Astrocyte of the cerebellum (primary cell): Measurements from ENCODE around the gene TBC1D26.
A peak's percentile ranks its signal among the peaks of the same experiment; 100 is the strongest.
"Not testable (repeated sequence)": the region's sequence is repeated elsewhere in the genome, so short reads cannot be mapped to it uniquely, and the experiment has no call there.

Experiments used
- DNase-seq: peaks from one replicate; pipeline ENCODE4 v3.0.0-alpha.2; 2011; ENCODE audit warnings: low read depth
- H3K4me3 ChIP-seq: 2 replicates; pipeline ENCODE4 v1.5.1; 2011; ENCODE audit warnings: mild to moderate bottlenecking, low read depth, low read length, moderate library complexity
- in situ Hi-C: cut with HindIII; loops from 2 replicates; pipeline ENCODE4 v1.10.0; 2017; ENCODE audit warnings: low sequenced_read_pairs
- TF ChIP-seq, protein P1 (sequence below): IDR thresholded peaks from 2 replicates; pipeline ENCODE4 v1.5.1; 2012; ENCODE audit warnings: low read length, low read depth, moderate library complexity, mild to moderate bottlenecking; ENCODE audit errors: missing control alignments

Gene TBC1D26

DNA sequence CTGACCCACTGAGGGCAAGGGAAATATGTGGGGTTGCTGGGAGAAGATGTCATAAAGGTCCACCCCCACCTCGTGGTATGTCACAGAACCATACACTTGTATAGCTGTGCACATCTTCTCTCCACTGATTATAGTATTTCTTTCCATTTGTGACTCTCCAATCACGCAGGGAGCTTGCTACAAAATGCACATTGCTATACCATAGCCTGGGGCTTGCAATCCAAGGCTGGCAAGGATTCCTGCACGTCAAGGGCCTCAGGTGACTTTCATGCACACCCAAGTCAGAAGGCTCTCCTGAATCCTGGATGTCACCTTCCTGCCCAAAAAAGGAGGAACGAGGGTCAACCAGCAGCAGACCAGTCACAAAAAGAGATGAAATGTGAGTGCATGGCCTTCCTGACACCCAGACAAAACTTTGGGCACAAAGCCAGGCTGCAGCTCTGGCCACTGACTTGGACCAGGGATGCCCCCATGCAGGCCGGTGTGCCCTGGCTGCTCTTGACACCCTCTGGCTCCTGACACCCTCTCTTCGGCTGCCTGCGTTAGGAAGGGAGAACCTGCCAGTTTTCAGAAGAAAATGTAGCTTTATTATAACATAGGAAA, 12.1 kb downstream of the TBC1D26 start:
- in situ Hi-C loops: no loop called here
- TF ChIP-seq, protein P1, sequence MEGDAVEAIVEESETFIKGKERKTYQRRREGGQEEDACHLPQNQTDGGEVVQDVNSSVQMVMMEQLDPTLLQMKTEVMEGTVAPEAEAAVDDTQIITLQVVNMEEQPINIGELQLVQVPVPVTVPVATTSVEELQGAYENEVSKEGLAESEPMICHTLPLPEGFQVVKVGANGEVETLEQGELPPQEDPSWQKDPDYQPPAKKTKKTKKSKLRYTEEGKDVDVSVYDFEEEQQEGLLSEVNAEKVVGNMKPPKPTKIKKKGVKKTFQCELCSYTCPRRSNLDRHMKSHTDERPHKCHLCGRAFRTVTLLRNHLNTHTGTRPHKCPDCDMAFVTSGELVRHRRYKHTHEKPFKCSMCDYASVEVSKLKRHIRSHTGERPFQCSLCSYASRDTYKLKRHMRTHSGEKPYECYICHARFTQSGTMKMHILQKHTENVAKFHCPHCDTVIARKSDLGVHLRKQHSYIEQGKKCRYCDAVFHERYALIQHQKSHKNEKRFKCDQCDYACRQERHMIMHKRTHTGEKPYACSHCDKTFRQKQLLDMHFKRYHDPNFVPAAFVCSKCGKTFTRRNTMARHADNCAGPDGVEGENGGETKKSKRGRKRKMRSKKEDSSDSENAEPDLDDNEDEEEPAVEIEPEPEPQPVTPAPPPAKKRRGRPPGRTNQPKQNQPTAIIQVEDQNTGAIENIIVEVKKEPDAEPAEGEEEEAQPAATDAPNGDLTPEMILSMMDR: no peak
- no peak overlapping the region for H3K4me3 ChIP-seq
- DNase-seq: no peak

DNA sequence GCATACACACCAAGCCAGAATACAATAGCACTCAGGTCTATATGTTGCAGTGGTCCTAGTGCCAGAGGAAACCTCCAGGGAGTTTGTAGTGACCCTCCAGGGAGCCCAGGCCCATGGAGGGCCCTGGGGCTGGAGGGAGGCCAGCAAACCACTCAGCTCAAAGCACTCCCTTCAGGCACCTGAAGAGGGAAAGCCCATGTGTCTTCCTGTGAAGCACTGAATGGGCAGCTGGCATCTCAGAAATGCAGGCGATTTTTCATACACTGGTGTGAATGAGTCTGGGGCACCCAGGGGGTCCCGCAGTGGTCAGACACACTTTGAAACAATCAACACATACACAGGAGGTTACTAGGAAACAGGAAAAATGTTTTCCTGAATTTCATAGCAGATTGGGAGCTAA, 12.8 kb downstream of the TBC1D26 start:
- in situ Hi-C loops: no loop called here
- DNase-seq: peak; percentile 73

DNA sequence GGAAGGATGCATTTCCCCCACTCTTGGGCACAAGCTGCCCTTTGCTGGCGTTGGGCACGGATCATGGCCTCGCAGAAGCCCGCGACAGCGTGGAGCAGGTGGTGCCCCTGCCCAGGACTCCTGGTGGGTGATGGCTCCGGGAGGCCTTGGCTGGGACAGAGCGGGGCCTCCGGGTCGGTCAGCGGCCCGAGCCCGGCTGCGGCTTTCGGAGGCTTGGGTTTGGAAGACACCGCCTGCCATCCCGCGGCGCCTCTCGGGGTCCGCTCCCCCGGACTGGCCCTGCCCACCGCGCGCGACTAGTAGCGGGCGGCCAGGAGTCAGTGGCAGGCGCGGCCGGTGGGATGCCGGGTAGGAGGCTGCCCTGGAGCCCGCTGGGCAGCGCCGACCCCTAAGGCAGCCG, 17.3 kb downstream of the TBC1D26 start:
- DNase-seq, in situ Hi-C loops, H3K4me3 ChIP-seq: not testable (repeated sequence)

More for the DNA sequence above, 12.8 kb downstream of the TBC1D26 start:
- TF ChIP-seq, protein P1: no peak
- H3K4me3 ChIP-seq: no peak overlapping the region

DNA sequence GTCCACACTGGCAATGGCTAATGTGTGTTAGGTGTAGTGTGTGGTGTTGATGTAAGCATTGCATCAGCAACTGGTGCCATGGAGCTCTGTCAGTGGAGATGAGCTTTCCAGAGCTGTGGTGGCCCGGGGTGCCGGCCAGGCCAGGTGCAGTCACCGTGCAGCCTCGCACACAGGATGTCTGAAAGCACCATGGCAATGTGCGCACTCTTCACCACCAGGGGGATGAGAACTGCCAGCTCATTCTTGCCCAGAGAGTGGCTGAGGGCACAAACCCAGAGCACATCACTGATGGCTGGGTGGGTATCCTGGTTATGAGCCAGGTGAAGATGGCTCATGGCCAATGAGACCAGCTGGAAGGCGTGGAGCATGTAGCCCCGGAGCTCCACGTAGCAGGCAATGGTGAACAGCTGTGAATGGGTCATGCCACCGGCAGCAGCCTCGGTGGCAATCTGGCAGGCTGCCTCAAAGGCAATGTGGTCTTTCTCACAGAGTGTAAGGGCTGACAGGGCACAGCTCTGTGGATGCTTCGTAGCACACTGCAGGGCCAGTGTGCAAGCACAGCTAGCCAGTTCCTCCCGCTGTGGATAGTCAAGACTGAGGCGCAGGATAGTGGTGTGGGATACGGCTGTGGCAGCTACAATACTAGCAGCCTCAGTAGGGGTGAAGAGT, 36.9 kb downstream of the TBC1D26 start:
- in situ Hi-C loops: not testable (repeated sequence)

GRCh38 chr17:15770679-15771078, 38.6 kb downstream of the TBC1D26 start:
- in situ Hi-C loops, H3K4me3 ChIP-seq, DNase-seq: not testable (repeated sequence)

More for the DNA sequence above, 36.9 kb downstream of the TBC1D26 start:
- DNase-seq, H3K4me3 ChIP-seq: not testable (repeated sequence)

DNA sequence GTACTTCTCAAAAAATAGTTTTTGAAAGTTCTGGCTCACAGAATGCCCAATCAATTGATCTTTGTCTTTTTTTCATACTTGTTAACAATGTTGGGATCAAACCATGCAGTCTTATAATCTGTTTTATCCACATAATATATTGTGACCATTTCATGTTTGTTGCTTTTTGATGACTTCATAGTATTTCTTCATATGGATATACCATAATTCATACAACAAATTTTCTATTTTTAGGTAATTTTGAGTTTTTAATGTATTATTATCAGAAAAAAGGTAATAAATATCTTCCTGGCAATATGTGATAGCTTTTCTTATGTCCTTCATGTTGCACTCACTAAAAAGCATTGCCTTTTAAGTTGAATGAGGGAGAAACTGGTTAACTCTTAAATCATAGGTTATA, 44.8 kb downstream of the TBC1D26 start:
- DNase-seq: no peak
- H3K4me3 ChIP-seq: no peak overlapping the region
- in situ Hi-C loops: no loop called here
- TF ChIP-seq, protein P1: no peak

DNA sequence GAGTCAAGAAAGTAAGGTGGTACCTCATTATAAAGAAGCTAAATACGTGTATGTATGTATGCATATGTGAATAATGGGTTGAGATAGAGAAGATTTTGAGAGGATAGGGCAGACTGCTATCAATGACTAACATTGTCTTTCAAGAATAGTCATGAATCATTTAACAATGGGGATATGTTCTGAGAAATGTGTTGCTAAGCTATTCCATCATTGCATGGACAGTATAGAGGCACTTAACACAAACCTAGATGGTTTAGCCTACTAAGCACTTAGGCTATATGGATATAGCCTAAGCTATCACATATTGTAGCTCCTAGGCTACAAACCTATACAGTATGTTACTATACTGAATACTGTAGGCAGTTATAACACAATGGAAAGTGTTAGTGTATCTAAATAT, 45.2 kb downstream of the TBC1D26 start:
- no peak overlapping the region for H3K4me3 ChIP-seq
- in situ Hi-C loops: no loop called here
- no peak for DNase-seq
- TF ChIP-seq, protein P1: no peak

DNA sequence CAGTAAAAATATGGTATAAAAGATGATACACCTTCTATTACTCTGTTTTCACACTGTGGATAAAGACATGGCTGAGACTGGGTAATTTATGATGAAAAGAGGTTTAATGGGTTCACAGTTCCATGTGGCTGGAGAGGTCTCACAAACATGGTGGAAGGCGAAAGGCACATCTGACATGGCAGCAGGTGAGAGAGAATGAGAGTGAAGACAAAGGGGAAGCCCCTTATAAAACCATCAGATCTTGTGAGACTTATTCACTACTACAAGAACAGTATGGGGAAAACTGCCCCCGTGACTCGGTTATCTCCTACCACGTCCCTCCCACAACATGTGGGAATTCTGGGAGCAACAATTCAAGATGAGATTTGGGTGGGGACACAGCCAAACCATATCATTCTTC, 45.6 kb downstream of the TBC1D26 start:
- in situ Hi-C loops: no loop called here
- TF ChIP-seq, protein P1: no peak
- no peak overlapping the region for H3K4me3 ChIP-seq
- no peak for DNase-seq
